Calu3 (cell line): Measurements from ENCODE around the gene PDE10A. TPM values are rescaled to one million over a fixed set of nuclear protein-coding genes. Genes with fewer than 3 reads are reported as not detected.

ENCODE experiments used
- BruUV-seq: library from RNA; stranded (reverse); fragments of 400-500 nt; replicated peaks from 2 replicates; lab custom pipeline; 2021; lab: Mats Ljungman, UMichigan
- CTCF ChIA-PET: fragments of 300-600 bp; sonication (Branson Sonifier 250); formaldehyde crosslinking; loops from one replicate; lab custom pipeline; 2022; ENCODE audit warnings: antibody characterized with exemption; lab: Charles Lee
- DNase-seq: peaks from one replicate; pipeline ENCODE4 v3.0.0; 2022
- H3K27ac Mint-ChIP-seq: one replicate; pipeline ENCODE4 v1.8.0; 2022; ENCODE audit warnings: mixed read lengths; ENCODE audit not compliant: unreplicated experiment
- H3K27me3 Mint-ChIP-seq: one replicate; pipeline ENCODE4 v1.8.0; 2022; ENCODE audit warnings: mixed read lengths; ENCODE audit not compliant: unreplicated experiment
- H3K36me3 Mint-ChIP-seq: one replicate; pipeline ENCODE4 v1.8.0; 2022; ENCODE audit warnings: mild to moderate bottlenecking, moderate library complexity, mixed read lengths; ENCODE audit not compliant: insufficient read depth, unreplicated experiment
- H3K4me1 Mint-ChIP-seq: one replicate; pipeline ENCODE4 v1.8.0; 2022; ENCODE audit warnings: mild to moderate bottlenecking, low read depth, mixed read lengths; ENCODE audit not compliant: unreplicated experiment
- H3K4me3 Mint-ChIP-seq: one replicate; pipeline ENCODE4 v1.8.0; 2022; ENCODE audit warnings: mild to moderate bottlenecking, low read depth, moderate library complexity, mixed read lengths; ENCODE audit not compliant: unreplicated experiment
- H3K9me3 Mint-ChIP-seq: one replicate; pipeline ENCODE4 v1.8.0; 2022; ENCODE audit warnings: low read depth, mixed read lengths; ENCODE audit not compliant: unreplicated experiment
- CTCF ChIP-seq: fragments of 200-600 bp; IDR thresholded peaks from one replicate; pipeline ENCODE4 v1.8.0; 2022; ENCODE audit warnings: antibody characterized with exemption; ENCODE audit not compliant: unreplicated experiment
- intact Hi-C: fragments of 100-400 bp; cut with micrococcal nuclease; formaldehyde crosslinking; loops from one replicate; pipeline ENCODE4 v1.10.0; 2022; ENCODE audit not compliant: unreplicated experiment
- total RNA-seq: library from RNA; stranded (reverse); gene quantifications from 2 replicates; pipeline ENCODE4 v1.2.3, GENCODE V29; 2022

Gene PDE10A
- total RNA-seq, 1 experiment from 2014 or later = 22.5 TPM

- intact Hi-C loops = no loop called here
- no peak for DNase-seq
- Mint-ChIP-seq H3K4me3 (no peak overlapping the region), H3K27ac (no peak overlapping the region), H3K27me3 (no peaks in the 10 kb centered on the region), H3K9me3 (no peaks in the 10 kb centered on the region), H3K36me3 (no peaks in the 10 kb centered on the region), H3K4me1 (peaks cover 23% of the 10 kb centered on the region)
- CTCF ChIA-PET = no interaction called here
- BruUV-seq = no TSS peak
- no peak for TF ChIP-seq CTCF
Measured at GRCh38 chr6:165653607-165654006, 9.4 kb downstream of the PDE10A start.

GRCh38 chr6:165653196-165653595 lies 9.8 kb downstream of the PDE10A start:
- BruUV-seq = no TSS peak
- CTCF ChIA-PET = no interaction called here

GRCh38 chr6:165652766-165653165 lies 10.3 kb downstream of the PDE10A start:
- no peak for DNase-seq
- H3K4me3 Mint-ChIP-seq = no peak overlapping the region
- H3K27me3 Mint-ChIP-seq = no peaks in the 10 kb centered on the region
- H3K9me3 Mint-ChIP-seq = no peaks in the 10 kb centered on the region
- CTCF ChIA-PET = no interaction called here
- TF ChIP-seq CTCF = no peak
- peaks cover 23% of the 10 kb centered on the region for H3K4me1 Mint-ChIP-seq
- H3K36me3 Mint-ChIP-seq = no peaks in the 10 kb centered on the region
- H3K27ac Mint-ChIP-seq = no peak overlapping the region
- no TSS peak for BruUV-seq
- intact Hi-C loops = no loop called here

More at GRCh38 chr6:165653196-165653595, 9.8 kb downstream of the PDE10A start:
- Mint-ChIP-seq H3K27me3 (no peaks in the 10 kb centered on the region), H3K4me1 (peaks cover 23% of the 10 kb centered on the region), H3K9me3 (no peaks in the 10 kb centered on the region), H3K36me3 (no peaks in the 10 kb centered on the region), H3K27ac (no peak overlapping the region), H3K4me3 (no peak overlapping the region)
- intact Hi-C loops = no loop called here
- no peak for DNase-seq
- no peak for TF ChIP-seq CTCF

GRCh38 chr6:165649166-165650137 lies 13.6 kb downstream of the PDE10A start:
- CTCF ChIA-PET = interaction anchor here (1.0 kb wide), 1 partner anchor 13 kb away, joined by 3 read pairs; no protein-coding TSS in a partner anchor
- peaks cover 31% of the 10 kb centered on the region for H3K4me1 Mint-ChIP-seq
- H3K9me3 Mint-ChIP-seq = no peaks in the 10 kb centered on the region
- no peak for TF ChIP-seq CTCF
- no TSS peak for BruUV-seq
- no peak overlapping the region for H3K27ac Mint-ChIP-seq
- no peaks in the 10 kb centered on the region for H3K36me3 Mint-ChIP-seq
- DNase-seq = no peak
- H3K4me3 Mint-ChIP-seq = no peak overlapping the region
- intact Hi-C loops = no loop called here
- H3K27me3 Mint-ChIP-seq = no peaks in the 10 kb centered on the region
